H9 (cell line): ENCODE data around the gene SCUBE3. TPM values are rescaled to one million over a fixed set of nuclear protein-coding genes. Genes with fewer than 3 reads are reported as not detected.

Source experiments
- DNase-seq: peaks from one replicate; pipeline ENCODE4 v3.0.0-alpha.2; 2017
- H2AFZ ChIP-seq: one replicate; pipeline ENCODE4 v1.6.1; 2013; ENCODE audit warnings: mild to moderate bottlenecking, low read length, control low read depth, moderate library complexity
- H2AK5ac ChIP-seq: 2 replicates; pipeline ENCODE4 v1.6.1; 2013; ENCODE audit warnings: low read length, control low read depth, mixed read lengths; ENCODE audit not compliant: insufficient read length
- H2BK120ac ChIP-seq: one replicate; pipeline ENCODE4 v1.6.1; 2013; ENCODE audit warnings: low read depth, mild to moderate bottlenecking, low read length, control low read depth, inconsistent platforms; ENCODE audit not compliant: poor library complexity, severe bottlenecking
- H2BK12ac ChIP-seq: 2 replicates; pipeline ENCODE4 v1.6.1; 2013; ENCODE audit warnings: low read length, control low read depth, mixed read lengths, low read depth; ENCODE audit not compliant: insufficient read length
- H2BK15ac ChIP-seq: 2 replicates; pipeline ENCODE4 v1.6.1; 2013; ENCODE audit warnings: low read depth, low read length, control low read depth
- H2BK20ac ChIP-seq: one replicate; pipeline ENCODE4 v1.6.1; 2013; ENCODE audit warnings: low read depth, mild to moderate bottlenecking, low read length, control low read depth, inconsistent platforms; ENCODE audit not compliant: poor library complexity, severe bottlenecking
- H2BK5ac ChIP-seq: 2 replicates; pipeline ENCODE4 v1.6.1; 2013; ENCODE audit warnings: low read length, control low read depth, mixed read lengths; ENCODE audit not compliant: insufficient read length
- H3K14ac ChIP-seq: 2 replicates; pipeline ENCODE4 v1.6.1; 2013; ENCODE audit warnings: low read length, control low read depth; ENCODE audit not compliant: insufficient read depth
- H3K18ac ChIP-seq: 2 replicates; pipeline ENCODE4 v1.6.1; 2013; ENCODE audit warnings: low read depth, mild to moderate bottlenecking, mixed read lengths, low read length, control low read depth; ENCODE audit not compliant: insufficient read length
- H3K23ac ChIP-seq: 2 replicates; pipeline ENCODE4 v1.6.1; 2013; ENCODE audit warnings: low read length, control low read depth, mixed read lengths, low read depth; ENCODE audit not compliant: insufficient read length
- H3K23me2 ChIP-seq: 2 replicates; pipeline ENCODE4 v1.6.1; 2013; ENCODE audit warnings: low read depth, mild to moderate bottlenecking, mixed read lengths, low read length, control low read depth; ENCODE audit not compliant: insufficient read length, poor library complexity, severe bottlenecking
- H3K27ac ChIP-seq: 2 replicates; pipeline ENCODE4 v1.5.1; 2013; ENCODE audit warnings: low read length, control low read depth, mixed read lengths, low read depth; ENCODE audit not compliant: insufficient read length
- H3K27me3 ChIP-seq: 2 replicates; pipeline ENCODE4 v1.6.1; 2013; ENCODE audit warnings: low read length, control low read depth, inconsistent platforms; ENCODE audit not compliant: insufficient read depth
- H3K4ac ChIP-seq: 2 replicates; pipeline ENCODE4 v1.6.1; 2013; ENCODE audit warnings: low read depth, mild to moderate bottlenecking, control low read depth, inconsistent platforms, low read length, moderate library complexity
- H3K4me1 ChIP-seq: 2 replicates; pipeline ENCODE4 v1.6.1; 2013; ENCODE audit warnings: low read length, control low read depth, inconsistent platforms; ENCODE audit not compliant: insufficient read depth
- H3K4me2 ChIP-seq: 2 replicates; pipeline ENCODE4 v1.6.1; 2013; ENCODE audit warnings: low read length, control low read depth, mixed read lengths; ENCODE audit not compliant: insufficient read length, insufficient read depth
- H3K56ac ChIP-seq: 2 replicates; pipeline ENCODE4 v1.6.1; 2013; ENCODE audit warnings: low read depth, mild to moderate bottlenecking, mixed read lengths, low read length, control low read depth; ENCODE audit not compliant: insufficient read length
- H3K79me1 ChIP-seq: 2 replicates; pipeline ENCODE4 v1.6.1; 2013; ENCODE audit warnings: low read depth, mild to moderate bottlenecking, moderate library complexity, low read length, control low read depth, inconsistent platforms; ENCODE audit not compliant: insufficient read depth, poor library complexity, severe bottlenecking
- H3K79me2 ChIP-seq: 2 replicates; pipeline ENCODE4 v1.6.1; 2013; ENCODE audit warnings: low read length, control low read depth, inconsistent platforms; ENCODE audit not compliant: insufficient read depth
- H3K9ac ChIP-seq: 2 replicates; pipeline ENCODE4 v1.6.1; 2013; ENCODE audit warnings: low read length, control low read depth, mixed read lengths; ENCODE audit not compliant: insufficient read length; ENCODE audit errors: extremely low read depth
- H3K9me3 ChIP-seq: one replicate; pipeline ENCODE4 v1.6.1; 2013; ENCODE audit warnings: low read depth, low read length, inconsistent platforms; ENCODE audit not compliant: control insufficient read depth
- H3T11ph ChIP-seq: one replicate; pipeline ENCODE4 v1.6.1; 2013; ENCODE audit warnings: mild to moderate bottlenecking, low read length, control low read depth, inconsistent platforms
- H4K20me1 ChIP-seq: one replicate; pipeline ENCODE4 v1.6.1; 2013; ENCODE audit not compliant: control insufficient read depth, insufficient read length, insufficient read depth
- H4K5ac ChIP-seq: 2 replicates; pipeline ENCODE4 v1.6.1; 2013; ENCODE audit warnings: low read depth, mild to moderate bottlenecking, mixed read lengths, low read length, control low read depth; ENCODE audit not compliant: insufficient read length
- H4K8ac ChIP-seq: replicated peaks from 2 replicates; pipeline ENCODE4 v1.6.1; 2013; ENCODE audit warnings: low read length, control low read depth, mixed read lengths, low read depth; ENCODE audit not compliant: insufficient read length
- H4K91ac ChIP-seq: 2 replicates; pipeline ENCODE4 v1.6.1; 2013; ENCODE audit warnings: low read depth, mild to moderate bottlenecking, moderate library complexity, mixed read lengths, low read length, control low read depth; ENCODE audit not compliant: insufficient read length
- H3K27ac Mint-ChIP-seq, 3 experiments: 2 replicates in 2 of 3; 3 replicates in 1 of 3; pipeline ENCODE4 v1.8.0; 2020 to 2021; ENCODE audit warnings: mixed read lengths in 3 of 3, mild to moderate bottlenecking in 1 of 3, moderate library complexity in 1 of 3
- H3K27me3 Mint-ChIP-seq: 2 replicates; pipeline ENCODE4 v1.8.0; 2021; ENCODE audit warnings: low read depth, mild to moderate bottlenecking, moderate library complexity, mixed read lengths
- H3K36me3 Mint-ChIP-seq, 3 experiments: 2 replicates in 2 of 3; 3 replicates in 1 of 3; pipeline ENCODE4 v1.8.0; 2020 to 2021; ENCODE audit warnings: low read depth in 3 of 3, mixed read lengths in 3 of 3; ENCODE audit not compliant: insufficient read depth in 1 of 3
- H3K4me1 Mint-ChIP-seq, 2 experiments: 2 replicates each; pipeline ENCODE4 v1.8.0; 2020; ENCODE audit warnings: mixed read lengths in 2 of 2
- H3K4me3 Mint-ChIP-seq, 2 experiments: 2 replicates in 1 of 2; 3 replicates in 1 of 2; pipeline ENCODE4 v1.8.0; 2020 to 2021; ENCODE audit warnings: mild to moderate bottlenecking in 2 of 2, mixed read lengths in 2 of 2, moderate library complexity in 1 of 2
- H3K9me3 Mint-ChIP-seq, 2 experiments: 2 replicates in 1 of 2; 3 replicates in 1 of 2; pipeline ENCODE4 v1.8.0; 2020; ENCODE audit warnings: mild to moderate bottlenecking in 2 of 2, mixed read lengths in 2 of 2, moderate library complexity in 1 of 2
- WGBS: extraction: QIAGEN DNeasy Blood & Tissue Kit; methylation state at CpG from one replicate; pipeline ENCODE4 v1.1.7; 2013; ENCODE audit warnings: missing lambda C conversion rate, low lambda C conversion rate, mixed read lengths; ENCODE audit not compliant: insufficient read length; ENCODE audit errors: extremely low coverage; 5-methylcytosine and 5-hydroxymethylcytosine counted together
- total RNA-seq: library from RNA; stranded (reverse); gene quantifications from 2 replicates; pipeline ENCODE4 v1.2.1, GENCODE V29; 2021
- TF ChIP-seq, protein P1 (sequence below): fragments of 200-600 bp; sonication (generic); conservative IDR thresholded peaks from 3 replicates; pipeline ENCODE4 v1.8.0; 2021; ENCODE audit warnings: antibody characterized with exemption, mild to moderate bottlenecking

Gene SCUBE3
- total RNA-seq, 1 experiment from 2014 or later, result 2.7 TPM

DNA sequence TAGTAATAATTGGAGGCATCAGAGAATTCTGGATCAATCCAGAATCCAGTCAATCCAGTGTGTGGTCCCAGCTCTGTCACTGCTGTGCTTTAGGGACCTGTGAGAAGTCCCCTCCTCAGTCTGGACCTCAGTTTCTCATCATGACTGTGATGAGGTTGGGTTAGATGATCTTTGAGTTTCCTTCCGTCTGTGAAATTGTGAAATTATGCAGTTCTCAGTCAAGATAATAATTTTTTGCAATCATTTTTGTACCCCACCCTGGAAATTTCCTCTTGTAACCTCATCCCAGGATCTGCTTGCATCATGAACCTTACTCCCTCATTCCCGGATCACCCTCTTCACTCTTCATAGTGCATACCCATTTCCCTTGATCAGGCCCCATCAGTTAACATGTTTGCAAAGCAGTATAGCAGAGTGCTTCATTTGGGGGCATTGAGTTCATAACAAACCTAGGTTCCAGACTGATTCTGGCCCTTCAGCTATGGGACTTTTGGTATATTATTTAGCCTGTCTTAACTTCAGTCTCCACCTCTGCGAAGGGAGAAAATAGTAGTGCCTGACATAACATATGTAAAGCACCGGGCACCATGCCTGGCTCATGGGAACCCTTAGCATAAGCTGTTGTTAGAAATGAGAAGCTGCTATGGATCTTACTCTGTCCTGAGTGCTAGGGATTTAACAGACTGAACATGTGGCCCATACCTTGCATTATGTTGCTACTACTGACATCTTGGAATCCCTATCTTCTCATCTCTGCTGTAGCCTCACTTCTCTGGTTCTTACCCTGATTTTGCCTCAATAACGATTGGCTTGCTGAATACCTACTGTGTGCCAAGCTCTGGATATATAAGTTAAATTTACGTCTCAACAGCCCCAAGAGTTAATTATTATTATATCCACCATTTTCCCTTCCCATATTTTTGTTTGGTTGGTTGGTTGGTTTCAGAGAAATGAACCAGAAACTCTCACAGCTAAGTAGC lies 47.1 kb downstream of the SCUBE3 start:
- H3K4me3 Mint-ChIP-seq, result peak overlapping the region; percentile 94 to 96
- Histone ChIP-seq H2BK20ac (no peak overlapping the region), H3K4me2 (peak overlapping the region; percentile 90), H2BK5ac (no peak overlapping the region), H3K9me3 (no peaks in the 10 kb centered on the region), H3K4me1 (peaks cover 2% of the 10 kb centered on the region; the same call in 1 of the 2 replicates), H3K56ac (peak overlapping the region; percentile 4), H4K20me1 (no peaks in the 10 kb centered on the region), H4K5ac (no peak overlapping the region), H3K27ac (peak overlapping the region; percentile 49), H3T11ph (no peak overlapping the region), H3K27me3 (no peaks in the 10 kb centered on the region), H3K23me2 (peaks cover 14% of the 10 kb centered on the region), H2BK120ac (no peak overlapping the region), H4K91ac (no peak overlapping the region), H3K4ac (no peak overlapping the region; the same call in 1 of the 2 replicates), H2AFZ (no peak overlapping the region), H4K8ac (no peak overlapping the region), H3K79me2 (no peaks in the 10 kb centered on the region), H3K9ac (peak overlapping the region; percentile 78), H3K23ac (no peak overlapping the region), H3K14ac (peak overlapping the region; percentile 94; the same call in 1 of the 2 replicates), H3K18ac (peak overlapping the region; percentile 88), H3K79me1 (no peaks in the 10 kb centered on the region), H2BK15ac (no peak overlapping the region), H2AK5ac (no peak overlapping the region), H2BK12ac (no peak overlapping the region)
- peak overlapping the region; percentile 95 to 99 (median 99) for H3K27ac Mint-ChIP-seq
- H3K27me3 Mint-ChIP-seq, result 0 out of 2 replicates have a peak, but pooled peaks cover 2% of the 10 kb centered on the region
- no peaks in the 10 kb centered on the region for H3K9me3 Mint-ChIP-seq
- no peak for DNase-seq
- peaks cover 9 to 10% of the 10 kb centered on the region in 2 experiments for H3K4me1 Mint-ChIP-seq
- TF ChIP-seq, protein P1, sequence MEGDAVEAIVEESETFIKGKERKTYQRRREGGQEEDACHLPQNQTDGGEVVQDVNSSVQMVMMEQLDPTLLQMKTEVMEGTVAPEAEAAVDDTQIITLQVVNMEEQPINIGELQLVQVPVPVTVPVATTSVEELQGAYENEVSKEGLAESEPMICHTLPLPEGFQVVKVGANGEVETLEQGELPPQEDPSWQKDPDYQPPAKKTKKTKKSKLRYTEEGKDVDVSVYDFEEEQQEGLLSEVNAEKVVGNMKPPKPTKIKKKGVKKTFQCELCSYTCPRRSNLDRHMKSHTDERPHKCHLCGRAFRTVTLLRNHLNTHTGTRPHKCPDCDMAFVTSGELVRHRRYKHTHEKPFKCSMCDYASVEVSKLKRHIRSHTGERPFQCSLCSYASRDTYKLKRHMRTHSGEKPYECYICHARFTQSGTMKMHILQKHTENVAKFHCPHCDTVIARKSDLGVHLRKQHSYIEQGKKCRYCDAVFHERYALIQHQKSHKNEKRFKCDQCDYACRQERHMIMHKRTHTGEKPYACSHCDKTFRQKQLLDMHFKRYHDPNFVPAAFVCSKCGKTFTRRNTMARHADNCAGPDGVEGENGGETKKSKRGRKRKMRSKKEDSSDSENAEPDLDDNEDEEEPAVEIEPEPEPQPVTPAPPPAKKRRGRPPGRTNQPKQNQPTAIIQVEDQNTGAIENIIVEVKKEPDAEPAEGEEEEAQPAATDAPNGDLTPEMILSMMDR, result no peak
- no CpG with 5 or more reads among the region's 6 CpGs for WGBS
- no peaks in the 10 kb centered on the region; a peak in 1 of 7 replicates for H3K36me3 Mint-ChIP-seq
